AG04450 (cell line): ENCODE results near the gene PRR15L. TPM values are rescaled to one million over a fixed set of nuclear protein-coding genes. Genes with fewer than 3 reads are reported as not detected.
"Not testable (repeated sequence)": the region's sequence is repeated elsewhere in the genome, so short reads cannot be mapped to it uniquely, and the experiment has no call there.

Source experiments
- CTCF ChIA-PET: fragments of 300-600, 350-600 bp; formaldehyde crosslinking; extraction: SDS; loops from one replicate; lab custom pipeline; 2022; ENCODE audit warnings: antibody characterized with exemption, inconsistent platforms; lab: Charles Lee
- POLR2A ChIA-PET: fragments of 350-600 bp; formaldehyde crosslinking; extraction: SDS; loops from one replicate; lab custom pipeline; 2021; ENCODE audit warnings: antibody characterized with exemption, inconsistent platforms; lab: Yijun Ruan, JAX
- DNase-seq: peaks from one replicate; pipeline ENCODE4 v3.0.0-alpha.2; 2011; ENCODE audit warnings: low read depth, low spot score
- H3K27ac ChIP-seq: one replicate; pipeline ENCODE4 v1.5.1; 2012; ENCODE audit warnings: low read depth, low read length, control low read depth
- H3K27me3 ChIP-seq: one replicate; pipeline ENCODE4 v1.6.0; 2012; ENCODE audit warnings: low read length; ENCODE audit not compliant: control insufficient read depth, insufficient read depth
- H3K4me3 ChIP-seq: 2 replicates; pipeline ENCODE4 v1.5.1; 2011; ENCODE audit warnings: mild to moderate bottlenecking, low read depth, low read length, control low read depth
- H3K9me3 ChIP-seq: 2 replicates; pipeline ENCODE4 v1.5.1; 2012; ENCODE audit warnings: low read length; ENCODE audit not compliant: control insufficient read depth, insufficient read depth
- CTCF ChIP-seq: IDR thresholded peaks from 2 replicates; pipeline ENCODE4 v1.5.1; 2011; ENCODE audit warnings: low read depth, low read length, control low read depth, inconsistent platforms
- polyA plus RNA-seq: library from polyadenylated mRNA; depleted of rRNA; stranded (reverse); fragments of >200 nt; gene quantifications from 2 replicates; pipeline ENCODE4 v1.2.3, GENCODE V29; 2011

The PRR15L gene
- polyA plus RNA-seq, 1 experiment: not detected

GRCh38 chr17:47935961-47936360 lies 21.7 kb downstream of the PRR15L start:
- H3K9me3 ChIP-seq: no peaks in the 10 kb centered on the region
- DNase-seq: peak; percentile 18
- ChIA-PET POLR2A (interaction anchor here (1.3 to 1.7 kb wide), 2 partner anchors 31 to 41 kb away, joined by 3 to 4 read pairs; no protein-coding TSS in a partner anchor), CTCF (interaction anchor here (1.3 to 2.7 kb wide), 3 partner anchors 11 to 35 kb away, joined by 3 to 19 read pairs (median 7); partner anchors contain the start of gene CDK5RAP3)
- H3K27ac ChIP-seq: no peak overlapping the region
- H3K4me3 ChIP-seq: no peak overlapping the region
- no peaks in the 10 kb centered on the region for H3K27me3 ChIP-seq
- TF ChIP-seq CTCF: no peak

GRCh38 chr17:47935468-47935867 lies 22.2 kb downstream of the PRR15L start:
- not testable (repeated sequence) for H3K27ac ChIP-seq, DNase-seq, H3K27me3 ChIP-seq, H3K4me3 ChIP-seq, H3K9me3 ChIP-seq
- POLR2A ChIA-PET: interaction anchor here (1.7 kb wide), 1 partner anchor 40 kb away, joined by 4 read pairs; no protein-coding TSS in a partner anchor
- CTCF ChIA-PET: interaction anchor here (0.6 to 2.7 kb wide), 5 partner anchors 11 to 46 kb away, joined by 3 to 19 read pairs (median 3); partner anchors contain the start of gene CDK5RAP3

GRCh38 chr17:47934856-47935255 lies 22.8 kb downstream of the PRR15L start:
- no peak overlapping the region for H3K4me3 ChIP-seq
- CTCF ChIA-PET: interaction anchor here (0.6 to 2.7 kb wide), 4 partner anchors 12 to 45 kb away, joined by 3 to 19 read pairs (median 4); no protein-coding TSS in a partner anchor
- TF ChIP-seq CTCF: no peak
- no peaks in the 10 kb centered on the region for H3K9me3 ChIP-seq
- H3K27ac ChIP-seq: no peak overlapping the region
- POLR2A ChIA-PET: no interaction called here
- no peaks in the 10 kb centered on the region for H3K27me3 ChIP-seq
- DNase-seq: no peak

- no peaks in the 10 kb centered on the region for H3K27me3 ChIP-seq
- no peak for TF ChIP-seq CTCF
- H3K4me3 ChIP-seq: no peak overlapping the region
- H3K27ac ChIP-seq: no peak overlapping the region
- CTCF ChIA-PET: interaction anchor here (0.6 to 1.7 kb wide), 2 partner anchors 15 to 39 kb away, joined by 3 to 5 read pairs; no protein-coding TSS in a partner anchor
- POLR2A ChIA-PET: interaction anchor here (0.6 kb wide), 1 partner anchor 107 kb away, joined by 7 read pairs; no protein-coding TSS in a partner anchor
- no peaks in the 10 kb centered on the region for H3K9me3 ChIP-seq
- no peak for DNase-seq
Observed at GRCh38 chr17:47931848-47932247, 25.8 kb downstream of the PRR15L start.

- no peaks in the 10 kb centered on the region; the same call in 1 of the 2 replicates for H3K9me3 ChIP-seq
- ChIA-PET POLR2A (no interaction called here), CTCF (interaction anchor here (0.7 kb wide), 1 partner anchor 80 kb away, joined by 4 read pairs; no protein-coding TSS in a partner anchor)
- H3K27ac ChIP-seq: no peak overlapping the region
- DNase-seq: no peak
- TF ChIP-seq CTCF: no peak
- H3K4me3 ChIP-seq: no peak overlapping the region
- H3K27me3 ChIP-seq: no peaks in the 10 kb centered on the region
Observed at GRCh38 chr17:47929218-47930000, 28.3 kb downstream of the PRR15L start.
